GM19463 (cell line): Measurements from ENCODE around the gene MRPL1.
"Not testable (repeated sequence)": the region's sequence is repeated elsewhere in the genome, so short reads cannot be mapped to it uniquely, and the experiment has no call there.

Source experiments
- ATAC-seq: cut with Tn5 transposase; IDR thresholded peaks from one replicate; pipeline ENCODE4 v1.9.1; 2021; ENCODE audit warnings: mild to moderate bottlenecking, moderate library complexity; ENCODE audit not compliant: unreplicated experiment

Gene MRPL1

GRCh38 chr4:77911842-77912450, 49.3 kb downstream of the MRPL1 start:
- peak; percentile 56 for ATAC-seq

GRCh38 chr4:77913348-77913747, 50.7 kb downstream of the MRPL1 start:
- no peak for ATAC-seq

- no peak for ATAC-seq
Measured at GRCh38 chr4:77917075-77917474, 54.4 kb downstream of the MRPL1 start.

GRCh38 chr4:77917601-77918000, 55.0 kb downstream of the MRPL1 start:
- no peak for ATAC-seq

- ATAC-seq: no peak
Measured at GRCh38 chr4:77920371-77920770, 57.7 kb downstream of the MRPL1 start.

- ATAC-seq: no peak
Measured at GRCh38 chr4:77921701-77922100, 59.1 kb downstream of the MRPL1 start.

- no peak for ATAC-seq
Measured at GRCh38 chr4:77922158-77923094, 59.8 kb downstream of the MRPL1 start.

- no peak for ATAC-seq
Measured at GRCh38 chr4:77927991-77928925, 65.6 kb downstream of the MRPL1 start.

- ATAC-seq: no peak
Measured at GRCh38 chr4:77930154-77930639, 67.6 kb downstream of the MRPL1 start.

- no peak for ATAC-seq
Measured at GRCh38 chr4:77930876-77931275, 68.2 kb downstream of the MRPL1 start.

- ATAC-seq: no peak
Measured at GRCh38 chr4:77931452-77932135, 69.0 kb downstream of the MRPL1 start.

GRCh38 chr4:77938560-77938959, 75.9 kb downstream of the MRPL1 start:
- ATAC-seq: no peak

- not testable (repeated sequence) for ATAC-seq
Measured at GRCh38 chr4:77945929-77946328, 83.3 kb downstream of the MRPL1 start.

GRCh38 chr4:77950203-77950602, 87.6 kb downstream of the MRPL1 start:
- no peak for ATAC-seq

GRCh38 chr4:77952457-77952856, 89.8 kb downstream of the MRPL1 start:
- ATAC-seq: no peak

GRCh38 chr4:77954690-77955089, 92.1 kb downstream of the MRPL1 start:
- no peak for ATAC-seq

- no peak for ATAC-seq
Measured at GRCh38 chr4:77956917-77957316, 94.3 kb downstream of the MRPL1 start.

GRCh38 chr4:77958897-77959296, 96.3 kb downstream of the MRPL1 start:
- ATAC-seq: no peak

- ATAC-seq: no peak
Measured at GRCh38 chr4:77959566-77960338, 97.1 kb downstream of the MRPL1 start.

GRCh38 chr4:77960367-77960766, 97.7 kb downstream of the MRPL1 start:
- no peak for ATAC-seq
